Measurements from ENCODE around the gene RNF212B.
"Not testable (repeated sequence)": the region's sequence is repeated elsewhere in the genome, so short reads cannot be mapped to it uniquely, and the experiment has no call there.

RNF212B gene

GRCh38 chr14:23237772-23238594 lies at the start of gene RNF212B:
Gene RNF212B, plus strand, starts transcription at chr14:23237936. Its CDS starts 2,410 bp downstream, at chr14:23240346.
- peak; percentile 70 for DNase-seq

GRCh38 chr14:23193432-23193831 lies 44.3 kb upstream of the RNF212B start:
- no peak for DNase-seq

- no peak for DNase-seq
Observed at GRCh38 chr14:23195552-23196101, 42.1 kb upstream of the RNF212B start.

GRCh38 chr14:23196487-23196886 lies 41.2 kb upstream of the RNF212B start:
- not testable (repeated sequence) for DNase-seq

GRCh38 chr14:23199141-23199540 lies 38.6 kb upstream of the RNF212B start:
- not testable (repeated sequence) for DNase-seq

GRCh38 chr14:23202001-23202400 lies 35.7 kb upstream of the RNF212B start:
- DNase-seq, result no peak

- DNase-seq, result no peak
Observed at GRCh38 chr14:23206422-23207145, 31.2 kb upstream of the RNF212B start.

- no peak for DNase-seq
Observed at GRCh38 chr14:23207146-23207540, 30.6 kb upstream of the RNF212B start.

- no peak for DNase-seq
Observed at GRCh38 chr14:23208324-23208723, 29.4 kb upstream of the RNF212B start.

GRCh38 chr14:23209651-23210423 lies 27.9 kb upstream of the RNF212B start:
- DNase-seq, result no peak

GRCh38 chr14:23215421-23215820 lies 22.3 kb upstream of the RNF212B start:
- no peak for DNase-seq

- DNase-seq, result no peak
Observed at GRCh38 chr14:23217032-23218020, 20.4 kb upstream of the RNF212B start.

GRCh38 chr14:23219075-23219474 lies 18.7 kb upstream of the RNF212B start:
- no peak for DNase-seq

- DNase-seq, result not testable (repeated sequence)
Observed at GRCh38 chr14:23224958-23225357, 12.8 kb upstream of the RNF212B start.

GRCh38 chr14:23227566-23227965 lies 10.2 kb upstream of the RNF212B start:
- DNase-seq, result no peak

GRCh38 chr14:23228812-23229211 lies 8.9 kb upstream of the RNF212B start:
- no peak for DNase-seq

- not testable (repeated sequence) for DNase-seq
Observed at GRCh38 chr14:23232241-23232808, 5.4 kb upstream of the RNF212B start.

- DNase-seq, result no peak
Observed at GRCh38 chr14:23240661-23241060, 2.9 kb downstream of the RNF212B start.

- not testable (repeated sequence) for DNase-seq
Observed at GRCh38 chr14:23241061-23241715, 3.5 kb downstream of the RNF212B start.

GRCh38 chr14:23242076-23242475 lies 4.3 kb downstream of the RNF212B start:
- no peak for DNase-seq

- no peak for DNase-seq
Observed at GRCh38 chr14:23243066-23243465, 5.3 kb downstream of the RNF212B start.
